ENCODE measurements around the gene EEIG1.
A peak's percentile ranks its signal among the peaks of the same experiment; 100 is the strongest.
"Not testable (repeated sequence)": the region's sequence is repeated elsewhere in the genome, so short reads cannot be mapped to it uniquely, and the experiment has no call there.

EEIG1 gene

GRCh38 chr9:127980706-127981558 lies at the start of gene EEIG1:
Gene EEIG1, minus strand, starts transcription at chr9:127980989. Its CDS starts 852 bp downstream, at chr9:127980137.
- peak; percentile 99 for DNase-seq (ENCODE audit: low read depth)

- no peak for DNase-seq (ENCODE audit: low read depth)
Measured at GRCh38 chr9:128027705-128028104, 46.9 kb upstream of the EEIG1 start.

- peak; percentile 48 for DNase-seq (ENCODE audit: low read depth)
Measured at GRCh38 chr9:128026773-128027541, 46.2 kb upstream of the EEIG1 start.

DNA sequence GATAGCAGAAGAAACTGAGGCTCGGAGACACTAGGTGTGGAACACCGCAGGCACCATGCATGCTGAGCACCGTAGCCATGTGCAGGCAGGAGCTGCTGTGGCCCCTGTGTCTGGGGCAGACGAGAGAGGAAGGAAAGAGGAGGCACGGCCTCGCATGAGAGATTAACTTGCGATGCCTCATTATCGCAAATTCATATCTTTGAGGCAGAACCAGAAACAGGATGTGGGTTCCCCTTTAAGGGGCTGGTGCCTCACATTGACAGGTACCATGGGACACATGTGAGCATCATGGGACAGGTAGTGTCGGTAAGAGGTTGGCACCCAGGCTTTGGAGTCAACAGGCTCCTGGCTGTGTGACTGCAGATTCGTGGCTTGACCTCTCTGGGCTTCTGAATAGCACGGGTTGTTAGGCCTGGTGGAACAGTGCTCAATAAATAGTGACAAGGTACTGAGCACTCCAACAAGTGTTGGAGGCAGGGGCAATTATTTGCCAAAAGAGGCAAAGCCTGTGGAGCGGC lies 45.5 kb upstream of the EEIG1 start:
- peak; percentile 46 for DNase-seq (ENCODE audit: low read depth)

DNA sequence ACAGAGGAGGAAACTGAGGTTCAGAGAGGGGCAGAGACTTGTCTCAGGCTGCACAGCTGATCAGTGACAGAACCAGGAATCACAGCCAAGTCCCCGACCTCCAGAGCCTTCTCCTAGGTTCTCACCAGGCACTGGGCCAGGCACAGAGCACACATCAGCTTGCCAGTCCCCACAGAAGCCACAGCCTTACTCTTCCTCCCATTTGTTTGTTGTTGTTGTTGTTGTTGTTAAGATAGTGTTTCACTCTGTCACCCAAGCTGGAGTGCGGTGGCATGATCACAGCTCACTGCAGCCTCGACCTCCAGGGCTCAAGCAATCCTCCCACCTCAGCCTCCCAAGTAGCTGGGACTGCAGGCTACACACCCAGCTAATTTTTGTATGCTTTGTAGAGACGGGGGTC lies 44.9 kb upstream of the EEIG1 start:
- DNase-seq (ENCODE audit: low read depth), result no peak

DNA sequence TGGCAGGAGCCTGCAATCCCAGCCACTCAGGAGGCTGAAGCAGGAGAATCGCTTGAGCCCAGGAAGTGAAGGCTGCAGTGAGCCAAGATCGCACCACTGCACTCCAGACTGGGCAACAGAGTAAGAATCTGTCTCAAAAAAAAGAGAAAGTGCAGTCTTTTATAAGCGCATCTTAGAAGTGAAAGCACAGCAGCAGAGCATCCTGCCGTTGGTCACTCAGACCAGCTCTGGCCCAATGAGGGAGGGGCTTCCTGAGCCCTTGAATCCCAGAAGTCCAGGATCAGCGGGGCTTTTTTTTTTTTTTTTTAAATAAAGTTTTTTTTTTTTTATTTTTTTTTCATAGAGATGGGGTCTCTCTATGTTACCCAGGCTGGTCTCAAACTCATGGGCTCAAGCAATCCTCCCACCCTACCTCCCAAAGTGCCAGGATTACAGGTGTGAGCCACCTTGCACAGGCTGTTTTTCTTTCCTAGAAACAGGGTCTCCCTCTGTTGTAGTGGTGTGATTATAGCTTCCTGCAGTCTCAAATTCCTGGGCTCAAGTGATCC lies 44.0 kb upstream of the EEIG1 start:
- DNase-seq (ENCODE audit: low read depth), result no peak

GRCh38 chr9:128023671-128024070 lies 42.9 kb upstream of the EEIG1 start:
- DNase-seq (ENCODE audit: low read depth), result not testable (repeated sequence)

GRCh38 chr9:128022886-128023285 lies 42.1 kb upstream of the EEIG1 start:
- DNase-seq (ENCODE audit: low read depth), result no peak

GRCh38 chr9:128021098-128021497 lies 40.3 kb upstream of the EEIG1 start:
- DNase-seq (ENCODE audit: low read depth), result no peak

- no peak for DNase-seq (ENCODE audit: low read depth)
Measured at GRCh38 chr9:128020692-128021091, 39.9 kb upstream of the EEIG1 start.

DNA sequence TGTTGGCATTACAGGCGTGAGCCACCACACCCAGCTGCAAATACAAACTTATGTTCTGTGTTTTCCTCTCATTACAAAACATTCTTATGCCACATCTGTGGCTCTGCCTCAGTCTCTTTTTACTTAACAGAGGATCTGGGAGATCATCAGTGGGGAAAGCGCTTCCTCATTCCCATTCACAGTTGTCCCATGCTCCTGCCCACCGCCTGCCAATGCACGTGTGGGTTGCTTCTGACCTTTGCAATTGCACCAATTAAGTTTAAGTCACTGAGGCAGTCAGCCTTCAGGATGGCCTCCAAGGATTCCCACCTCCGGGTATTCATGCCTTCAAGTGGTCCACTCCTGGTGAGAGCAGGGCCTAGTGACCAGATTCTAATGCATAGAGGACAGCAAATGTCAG lies 34.9 kb upstream of the EEIG1 start:
- DNase-seq (ENCODE audit: low read depth), result no peak

GRCh38 chr9:128011071-128011817 lies 30.5 kb upstream of the EEIG1 start:
- DNase-seq (ENCODE audit: low read depth), result no peak

GRCh38 chr9:128009639-128010038 lies 28.9 kb upstream of the EEIG1 start:
- no peak for DNase-seq (ENCODE audit: low read depth)

DNA sequence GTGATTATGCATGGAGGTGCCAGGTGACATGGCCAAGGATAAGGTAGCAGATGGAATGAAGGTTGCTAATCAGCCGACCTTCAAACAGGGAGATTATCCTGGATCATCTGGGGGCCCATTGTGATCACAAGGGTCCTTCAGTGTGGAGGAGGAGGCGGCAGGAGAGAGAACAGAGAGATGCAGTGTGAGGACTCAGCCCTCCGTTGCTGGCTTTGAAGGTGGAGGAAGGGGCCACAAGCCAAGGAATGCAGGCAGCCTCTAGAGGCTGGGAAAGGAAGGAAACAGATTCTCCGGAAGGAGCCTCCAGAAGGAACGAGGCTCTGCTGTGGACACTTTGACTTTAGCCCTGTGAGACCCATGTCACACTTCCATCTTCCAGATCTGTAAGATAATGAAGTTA lies 27.4 kb upstream of the EEIG1 start:
- DNase-seq (ENCODE audit: low read depth), result no peak

DNA sequence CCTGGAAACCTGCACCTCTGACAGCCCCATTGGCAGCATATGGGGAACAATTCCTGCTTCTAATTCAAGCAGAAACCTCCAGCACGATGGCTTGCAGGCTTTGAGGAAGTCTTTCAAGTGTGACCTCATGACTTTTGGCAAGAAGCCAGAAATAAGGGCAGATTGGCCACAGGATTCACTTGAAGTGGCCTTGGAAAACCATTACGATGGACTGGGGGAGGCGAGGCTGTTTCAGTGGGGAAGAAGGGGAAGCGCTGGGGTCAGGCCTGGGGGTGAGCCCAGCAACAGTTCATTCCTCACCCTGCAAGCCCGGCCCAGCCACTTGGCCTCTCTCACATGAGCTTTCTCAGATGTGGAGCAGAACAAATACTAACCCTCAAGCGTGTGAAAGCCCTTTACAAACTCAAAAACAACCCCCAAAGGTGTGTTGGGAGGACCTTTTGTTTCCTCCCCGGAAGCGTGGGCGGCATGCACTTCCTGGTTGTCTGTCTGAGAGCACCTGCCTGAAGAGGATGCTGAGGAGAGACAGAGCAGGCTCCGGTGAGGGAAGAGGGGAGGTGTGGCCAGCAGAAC lies 26.9 kb upstream of the EEIG1 start:
- DNase-seq (ENCODE audit: low read depth), result peak; percentile 80

GRCh38 chr9:128006332-128006996 lies 25.7 kb upstream of the EEIG1 start:
- no peak for DNase-seq (ENCODE audit: low read depth)

DNA sequence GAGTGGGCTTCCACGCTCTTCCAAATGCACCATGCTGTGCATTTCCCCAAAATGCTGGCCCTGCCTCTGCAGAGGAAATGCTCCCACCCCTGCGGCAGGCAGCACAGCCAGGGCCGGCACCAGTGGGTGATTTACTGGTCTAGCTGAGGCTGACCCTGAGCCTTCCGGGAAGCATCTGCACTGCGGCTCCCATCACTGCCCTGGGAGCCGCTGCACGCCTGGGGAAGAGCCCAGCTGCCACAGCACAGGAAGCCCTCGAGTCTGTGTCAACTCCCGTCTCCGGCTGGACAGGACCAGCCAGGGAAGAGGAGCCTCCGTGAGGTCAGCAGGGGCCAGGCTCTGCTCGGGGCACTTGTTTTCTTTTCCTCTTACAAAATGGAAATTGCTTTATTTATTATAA lies 25.1 kb upstream of the EEIG1 start:
- no peak for DNase-seq (ENCODE audit: low read depth)

DNA sequence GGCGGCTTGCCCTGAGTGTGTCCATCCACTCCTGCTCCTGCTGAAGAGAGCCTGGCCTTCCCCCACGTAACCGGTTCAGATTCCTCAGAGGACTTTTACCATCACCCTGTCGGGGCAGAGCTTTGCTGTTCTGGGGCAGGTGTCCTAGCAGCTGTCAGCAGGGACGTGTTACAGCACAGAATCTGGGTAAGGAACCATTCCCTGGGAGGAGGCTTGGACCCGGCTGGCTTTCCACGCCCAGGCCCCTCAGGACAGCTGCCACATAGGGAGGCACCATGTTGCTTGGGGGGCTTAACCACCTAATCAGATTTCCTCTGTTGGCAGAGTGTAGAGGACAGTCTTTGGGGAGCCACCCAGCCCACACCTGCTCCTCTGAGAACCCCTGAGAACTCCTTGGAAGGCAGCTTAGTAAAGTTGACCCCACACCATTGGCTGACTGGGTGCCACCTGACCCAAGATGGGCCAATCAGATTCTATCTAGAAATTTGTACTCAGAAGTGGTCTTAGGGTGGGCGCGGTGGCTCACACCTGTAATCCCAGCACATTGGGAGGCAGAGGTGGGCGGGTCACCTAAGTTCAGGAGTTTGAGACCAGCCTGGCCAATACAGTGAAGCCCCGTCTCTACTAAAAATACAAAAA lies 23.3 kb upstream of the EEIG1 start:
- DNase-seq (ENCODE audit: low read depth), result no peak

GRCh38 chr9:128002959-128003358 lies 22.2 kb upstream of the EEIG1 start:
- no peak for DNase-seq (ENCODE audit: low read depth)

DNA sequence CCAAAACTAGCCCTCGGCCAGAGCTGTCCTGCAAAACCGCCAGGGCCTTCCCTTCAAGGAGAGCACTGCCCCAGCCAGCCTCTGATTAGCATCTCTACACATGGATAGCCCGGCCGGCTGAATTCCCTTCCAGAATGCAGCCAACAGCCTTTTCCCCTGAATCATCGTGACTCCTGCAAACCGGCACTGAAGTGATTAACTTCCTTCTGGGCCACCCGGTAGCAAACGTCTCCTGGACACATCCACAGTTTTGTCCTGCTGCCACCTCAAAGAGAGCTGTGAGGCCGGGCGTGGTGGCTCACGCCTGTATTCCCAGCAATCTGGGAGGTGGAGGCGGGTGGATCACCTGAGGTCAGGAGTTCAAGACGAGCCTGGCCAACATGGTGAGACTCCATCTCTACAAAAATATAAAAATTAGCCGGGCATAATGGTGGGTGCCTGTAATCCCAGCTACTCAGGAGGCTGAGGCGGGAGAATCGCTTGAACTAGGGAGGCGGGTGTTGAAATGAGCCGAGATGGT lies 21.1 kb upstream of the EEIG1 start:
- no peak for DNase-seq (ENCODE audit: low read depth)
